Endothelial cell of hepatic sinusoid (primary cell): ENCODE measurements around the gene TDRD9.

Experiments
- in situ Hi-C: cut with HindIII; loops from 2 replicates; pipeline ENCODE4 v1.10.0; 2017; ENCODE audit warnings: low sequenced_read_pairs

TDRD9 gene

DNA sequence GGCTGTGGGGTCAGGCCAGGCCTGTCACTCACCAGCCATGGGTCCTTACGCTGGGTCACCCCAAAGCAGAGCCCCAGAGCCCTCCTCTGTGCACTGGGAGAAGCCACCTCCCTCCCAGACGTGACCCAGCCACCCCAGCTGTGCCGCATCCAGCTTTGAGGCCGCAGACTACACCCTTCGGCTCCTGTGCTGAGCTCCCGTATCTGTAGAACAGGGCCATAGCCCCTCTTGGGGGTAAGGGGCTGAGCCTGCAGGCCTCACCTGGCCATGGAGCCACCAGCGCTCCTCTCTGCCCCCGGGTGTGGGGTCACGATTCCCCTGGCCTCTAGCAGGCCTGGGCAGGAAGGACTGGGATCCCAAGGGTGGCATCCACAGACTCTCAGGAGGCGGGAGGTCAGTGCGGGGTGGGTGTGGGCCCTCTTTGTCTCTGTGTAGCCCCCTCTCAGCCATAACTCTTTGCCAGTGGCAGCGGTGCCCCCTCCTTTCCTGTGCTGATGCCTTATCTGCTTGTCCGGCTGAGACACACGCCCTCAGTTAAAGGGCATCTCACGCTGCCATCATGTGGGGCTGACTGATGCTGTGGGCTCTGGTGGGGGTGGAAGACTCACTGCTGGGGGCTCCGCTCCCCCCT, 173.5 kb downstream of the TDRD9 start:
- in situ Hi-C loops = no loop called here
